Thymus (tissue), 11 donors: ENCODE data around the gene NTM. TPM values are rescaled to one million over a fixed set of nuclear protein-coding genes. Genes with fewer than 3 reads are reported as not detected.

Experiments
- DNase-seq, 9 donors: peaks; one replicate each; pipeline ENCODE4 v3.0.0-alpha.2; 2013; ENCODE audit warnings: low spot score in 9 of 9, low read depth in 6 of 9, missing footprints in 1 of 9
- H3K27ac ChIP-seq, 2 donors: one replicate each; pipeline ENCODE4 v1.5.1; 2013; ENCODE audit warnings: control low read depth in 1 of 2, low read depth in 1 of 2, low read length in 1 of 2, mild to moderate bottlenecking in 1 of 2, moderate library complexity in 1 of 2
- H3K27me3 ChIP-seq, 2 donors: one replicate each; pipeline ENCODE4 v1.5.1; 2013; ENCODE audit warnings: low read length in 1 of 2; ENCODE audit not compliant: control insufficient read depth in 2 of 2, insufficient read depth in 1 of 2
- H3K36me3 ChIP-seq, 2 donors: one replicate each; pipeline ENCODE4 v1.5.1; 2013; ENCODE audit warnings: low read length in 1 of 2, mild to moderate bottlenecking in 1 of 2, moderate library complexity in 1 of 2; ENCODE audit not compliant: control insufficient read depth in 2 of 2, insufficient read depth in 2 of 2
- H3K4me1 ChIP-seq, 2 donors: one replicate each; pipeline ENCODE4 v1.5.1; 2013; ENCODE audit warnings: low read length in 2 of 2; ENCODE audit not compliant: control insufficient read depth in 2 of 2, insufficient read depth in 2 of 2
- H3K4me3 ChIP-seq, 2 donors: one replicate each; pipeline ENCODE4 v1.5.1; 2013; ENCODE audit warnings: low read length in 2 of 2, control low read depth in 1 of 2, mild to moderate bottlenecking in 1 of 2
- H3K9me3 ChIP-seq, 2 donors: one replicate each; pipeline ENCODE4 v1.5.1; 2013; ENCODE audit warnings: low read length in 1 of 2, mild to moderate bottlenecking in 1 of 2; ENCODE audit not compliant: control insufficient read depth in 2 of 2, insufficient read depth in 1 of 2
- WGBS: extraction: QIAGEN DNeasy Blood & Tissue Kit; methylation state at CpG from one replicate; pipeline ENCODE4 v1.1.7; 2013; 5-methylcytosine and 5-hydroxymethylcytosine counted together
- polyA plus RNA-seq: library from polyadenylated mRNA; stranded (reverse); fragments of 200-250 nt; gene quantifications from one replicate; pipeline ENCODE4 v1.2.3, GENCODE V29; 2013
- total RNA-seq: library from RNA; stranded (reverse); fragments of 120-200 nt; gene quantifications from one replicate; pipeline ENCODE4 v1.2.4, GENCODE V29; 2013
- donor health status: healthy.

Gene NTM
- total and polyA plus RNA-seq, 2 donors: 0.18 to 0.47 TPM

DNA sequence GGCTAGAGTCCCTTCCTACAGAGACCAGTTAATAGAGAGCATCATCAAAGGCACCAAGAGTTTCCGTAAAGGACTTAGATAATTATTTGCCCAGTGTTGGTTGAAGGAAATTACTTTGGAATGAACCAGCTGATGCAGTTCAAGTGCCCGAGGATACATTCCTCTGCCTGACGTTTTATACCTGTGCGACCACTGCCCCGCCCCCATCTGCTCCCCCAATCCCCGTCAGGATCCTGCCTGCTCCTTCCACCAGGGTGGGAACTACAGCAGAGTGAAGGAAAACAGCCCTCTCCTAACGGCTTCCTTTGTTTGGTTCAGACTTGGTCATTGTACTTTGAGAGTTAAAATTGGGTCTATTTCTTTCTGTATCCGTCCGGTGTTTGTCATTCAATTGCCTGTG, 761.5 kb downstream of the NTM start:
- 52% methylated on average over 9 of the region's 9 CpGs for WGBS
- no peaks in the 10 kb centered on the region for H3K27me3 ChIP-seq
- no peaks in the 10 kb centered on the region for H3K9me3 ChIP-seq
- no peak for DNase-seq
- no peak overlapping the region for H3K4me3 ChIP-seq
- no peak overlapping the region for H3K27ac ChIP-seq
- H3K4me1 ChIP-seq: no peaks in the 10 kb centered on the region
- no peaks in the 10 kb centered on the region for H3K36me3 ChIP-seq

DNA sequence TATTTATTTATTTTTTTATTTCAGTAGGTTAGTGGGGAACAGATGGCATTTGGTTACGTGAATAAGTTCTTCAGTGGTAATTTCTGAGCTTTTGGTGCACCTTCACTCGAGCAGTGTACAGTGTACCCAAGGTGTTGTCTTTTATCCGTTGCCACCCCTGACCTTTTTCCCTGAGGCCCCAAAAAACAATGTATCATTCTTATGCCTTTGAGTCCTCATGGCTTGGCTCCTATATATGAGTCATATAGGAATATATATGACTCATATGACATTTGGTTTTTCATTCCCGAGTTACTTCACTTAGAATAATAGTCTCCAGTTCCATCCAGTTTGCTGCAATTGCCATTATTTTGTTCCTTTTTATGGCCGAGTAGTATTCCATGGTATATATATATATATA, 763.9 kb downstream of the NTM start:
- H3K4me3 ChIP-seq: no peak overlapping the region
- no peaks in the 10 kb centered on the region for H3K27me3 ChIP-seq
- DNase-seq: no peak
- no peaks in the 10 kb centered on the region for H3K4me1 ChIP-seq
- 91% methylated on average over 5 of the region's 5 CpGs for WGBS
- H3K27ac ChIP-seq: no peak overlapping the region
- H3K9me3 ChIP-seq: no peaks in the 10 kb centered on the region
- H3K36me3 ChIP-seq: no peaks in the 10 kb centered on the region

DNA sequence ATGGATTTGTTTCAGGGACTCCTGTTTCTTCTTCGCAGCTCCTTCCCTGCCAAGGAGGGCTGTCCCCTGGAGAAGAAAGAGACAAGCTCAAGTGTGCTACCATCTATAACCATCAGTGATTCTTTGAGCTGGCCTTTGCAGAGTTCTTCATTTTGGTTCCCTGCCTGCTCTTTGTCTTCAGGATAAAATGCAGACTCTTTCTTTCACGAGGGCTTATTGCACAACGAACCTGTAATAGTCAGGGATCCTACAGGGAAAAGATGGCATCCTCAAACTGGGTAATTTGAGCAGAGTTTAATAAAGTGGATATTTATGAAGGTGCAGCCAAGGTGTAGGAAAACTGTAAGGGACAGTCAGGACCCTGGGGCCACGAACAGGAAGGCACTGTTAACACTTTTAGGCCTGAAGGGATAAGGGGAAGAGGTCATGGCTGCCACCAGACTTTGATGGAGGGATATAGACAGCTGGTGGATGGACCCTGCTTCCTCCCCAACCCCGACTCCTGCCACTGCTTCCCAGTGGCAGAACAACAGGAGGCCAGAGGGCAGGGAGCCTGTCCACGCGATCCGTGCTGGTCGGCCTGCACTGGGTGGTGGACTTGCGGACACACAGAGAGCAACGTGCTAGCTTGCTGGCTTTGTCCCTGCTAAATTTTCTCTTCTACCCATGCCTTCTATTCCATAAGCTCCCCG, 767.0 kb downstream of the NTM start:
- DNase-seq: no peak
- 89% methylated on average over 12 of the region's 12 CpGs for WGBS
- no peak overlapping the region for H3K4me3 ChIP-seq

DNA sequence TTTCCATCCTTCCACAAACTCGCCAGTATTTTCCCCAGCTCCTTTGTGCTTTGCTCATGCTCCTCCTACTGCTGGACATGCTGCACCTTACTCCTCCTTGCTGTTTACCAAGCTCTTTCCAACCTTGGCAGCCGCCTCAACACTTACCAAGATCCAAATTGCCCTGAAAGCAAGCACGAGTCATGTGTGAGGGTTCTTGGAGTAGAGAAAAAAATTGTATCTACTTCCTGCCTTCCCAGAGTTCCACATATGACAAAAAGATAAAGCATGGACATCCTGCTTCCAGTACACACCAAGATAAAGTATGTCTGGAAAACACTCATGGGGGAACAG, 767.5 kb downstream of the NTM start:
- Histone ChIP-seq H3K36me3 (no peaks in the 10 kb centered on the region), H3K27ac (no peak overlapping the region), H3K27me3 (no peaks in the 10 kb centered on the region), H3K4me3 (no peak overlapping the region), H3K9me3 (no peaks in the 10 kb centered on the region), H3K4me1 (no peaks in the 10 kb centered on the region)
- 85% methylated on average over 3 of the region's 3 CpGs for WGBS
- DNase-seq: no peak

More for the DNA sequence above, 767.0 kb downstream of the NTM start:
- H3K9me3 ChIP-seq: no peaks in the 10 kb centered on the region
- no peaks in the 10 kb centered on the region for H3K27me3 ChIP-seq
- no peaks in the 10 kb centered on the region for H3K4me1 ChIP-seq
- H3K36me3 ChIP-seq: no peaks in the 10 kb centered on the region
- no peak overlapping the region for H3K27ac ChIP-seq

DNA sequence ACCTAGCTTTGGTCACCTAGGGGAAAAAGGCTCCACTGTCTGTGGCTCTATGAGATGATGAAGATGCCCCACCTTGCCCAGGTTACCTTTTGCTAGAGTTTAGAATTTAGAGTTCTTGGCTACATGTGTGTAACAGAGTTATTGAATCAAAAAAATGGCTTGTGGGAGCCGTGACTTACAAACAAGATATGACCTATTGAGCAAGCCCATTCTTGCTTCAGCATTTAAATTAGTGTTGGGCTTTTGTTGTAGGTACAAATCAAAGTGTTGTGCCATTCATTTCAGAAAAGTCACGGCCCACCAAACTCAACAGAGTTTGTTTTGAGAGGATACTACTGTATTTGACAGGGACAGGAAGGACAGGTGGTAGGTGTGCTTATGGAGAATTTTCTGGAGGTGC, 768.8 kb downstream of the NTM start:
- Histone ChIP-seq H3K4me1 (no peaks in the 10 kb centered on the region), H3K36me3 (no peaks in the 10 kb centered on the region), H3K4me3 (no peak overlapping the region), H3K9me3 (no peaks in the 10 kb centered on the region), H3K27me3 (no peaks in the 10 kb centered on the region), H3K27ac (no peak overlapping the region)
- 82% methylated on average over 2 of the region's 2 CpGs for WGBS
- no peak for DNase-seq

DNA sequence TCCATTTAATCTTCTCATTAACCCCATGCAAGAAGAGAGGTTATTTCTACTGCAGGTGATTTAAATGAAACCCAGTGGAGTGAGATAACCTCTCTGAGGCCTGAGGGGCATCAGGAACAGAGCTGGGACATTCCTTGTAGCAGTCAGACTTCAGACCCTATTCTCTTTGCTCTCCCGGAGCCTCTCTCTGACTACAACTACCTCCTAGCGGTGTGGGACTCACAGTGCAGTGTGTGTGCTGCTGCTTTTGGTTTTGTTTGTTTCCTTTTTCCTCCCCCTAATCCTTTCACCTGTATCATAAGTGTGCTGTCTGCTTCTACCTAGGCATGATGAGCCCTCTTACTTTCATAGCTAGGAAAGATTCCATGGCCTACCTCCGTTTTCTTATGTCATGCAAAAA, 769.6 kb downstream of the NTM start:
- H3K9me3 ChIP-seq: no peaks in the 10 kb centered on the region
- H3K36me3 ChIP-seq: no peaks in the 10 kb centered on the region
- no peaks in the 10 kb centered on the region for H3K4me1 ChIP-seq
- 87% methylated on average over 3 of the region's 3 CpGs for WGBS
- no peaks in the 10 kb centered on the region for H3K27me3 ChIP-seq
- H3K4me3 ChIP-seq: no peak overlapping the region
- no peak overlapping the region for H3K27ac ChIP-seq
- no peak for DNase-seq

DNA sequence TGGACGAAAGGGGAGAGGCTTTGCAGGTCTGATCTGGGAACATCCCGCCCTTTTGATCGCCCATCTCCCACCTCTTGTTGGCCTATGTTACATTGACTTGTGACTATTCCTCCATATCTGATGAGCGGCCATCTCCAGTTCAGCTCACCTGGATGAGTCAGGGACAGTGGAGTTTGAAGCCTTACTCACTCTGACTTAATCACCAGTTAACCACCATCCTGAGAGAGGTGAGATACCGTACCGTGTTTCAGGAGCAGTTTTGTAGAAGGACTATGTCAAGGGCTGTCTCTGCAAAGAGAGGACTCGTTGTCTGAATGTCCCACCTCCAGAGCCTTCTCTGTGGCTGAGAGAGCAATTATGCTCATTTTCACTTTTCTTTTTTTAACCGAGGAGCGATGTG, 771.7 kb downstream of the NTM start:
- H3K36me3 ChIP-seq: no peaks in the 10 kb centered on the region
- no peaks in the 10 kb centered on the region for H3K9me3 ChIP-seq
- WGBS: 94% methylated on average over 9 of the region's 9 CpGs
- no peaks in the 10 kb centered on the region for H3K27me3 ChIP-seq
- H3K27ac ChIP-seq: no peak overlapping the region
- H3K4me1 ChIP-seq: no peaks in the 10 kb centered on the region
- H3K4me3 ChIP-seq: no peak overlapping the region
- DNase-seq: no peak

DNA sequence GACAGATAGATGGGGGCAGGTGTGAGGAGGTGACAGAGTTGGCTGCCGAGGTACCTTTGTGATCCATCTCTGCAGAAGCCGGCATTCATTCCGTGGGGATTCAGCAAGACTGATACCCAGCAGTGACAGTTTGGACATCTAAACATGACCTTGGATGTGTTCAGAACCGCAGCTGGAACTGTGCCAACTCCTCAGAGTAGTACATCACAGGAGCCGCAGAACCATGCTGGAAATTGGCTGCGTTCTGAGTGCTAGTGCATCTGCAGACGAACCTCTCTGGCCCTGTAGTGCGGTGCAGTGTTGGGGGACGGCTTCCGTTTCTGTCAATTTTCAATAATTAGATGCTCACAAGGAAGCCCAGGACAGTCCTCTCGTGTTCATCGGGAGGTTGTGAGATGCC, 772.1 kb downstream of the NTM start:
- H3K36me3 ChIP-seq: no peaks in the 10 kb centered on the region
- no peak overlapping the region for H3K4me3 ChIP-seq
- WGBS: 90% methylated on average over 12 of the region's 12 CpGs
- H3K27ac ChIP-seq: no peak overlapping the region
- H3K9me3 ChIP-seq: no peaks in the 10 kb centered on the region
- no peak for DNase-seq
- H3K27me3 ChIP-seq: no peaks in the 10 kb centered on the region
- H3K4me1 ChIP-seq: no peaks in the 10 kb centered on the region

DNA sequence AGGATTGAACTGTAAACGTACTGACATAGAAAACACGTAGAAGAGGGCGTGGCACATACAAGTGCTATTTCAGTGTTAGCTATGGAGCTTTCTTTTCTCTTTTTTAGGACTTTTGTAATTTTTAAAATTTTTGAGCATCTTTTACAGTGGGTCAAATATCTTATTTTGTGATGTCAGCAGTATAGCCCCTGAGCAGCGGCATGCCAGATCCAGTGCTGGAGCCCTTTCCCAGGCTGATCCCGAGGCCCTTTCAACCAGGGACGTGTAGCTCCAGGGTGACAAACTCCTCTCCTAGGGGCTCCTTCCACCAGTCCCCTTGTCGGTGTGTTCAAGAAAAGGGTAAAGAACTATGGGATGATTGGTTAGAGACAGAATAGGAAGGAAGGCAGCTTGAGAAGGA, 777.0 kb downstream of the NTM start:
- H3K9me3 ChIP-seq: no peaks in the 10 kb centered on the region
- no peak for DNase-seq
- no peaks in the 10 kb centered on the region for H3K36me3 ChIP-seq
- H3K27me3 ChIP-seq: no peaks in the 10 kb centered on the region
- no peak overlapping the region for H3K4me3 ChIP-seq
- 92% methylated on average over 7 of the region's 7 CpGs for WGBS
- H3K27ac ChIP-seq: no peak overlapping the region
- H3K4me1 ChIP-seq: no peaks in the 10 kb centered on the region

DNA sequence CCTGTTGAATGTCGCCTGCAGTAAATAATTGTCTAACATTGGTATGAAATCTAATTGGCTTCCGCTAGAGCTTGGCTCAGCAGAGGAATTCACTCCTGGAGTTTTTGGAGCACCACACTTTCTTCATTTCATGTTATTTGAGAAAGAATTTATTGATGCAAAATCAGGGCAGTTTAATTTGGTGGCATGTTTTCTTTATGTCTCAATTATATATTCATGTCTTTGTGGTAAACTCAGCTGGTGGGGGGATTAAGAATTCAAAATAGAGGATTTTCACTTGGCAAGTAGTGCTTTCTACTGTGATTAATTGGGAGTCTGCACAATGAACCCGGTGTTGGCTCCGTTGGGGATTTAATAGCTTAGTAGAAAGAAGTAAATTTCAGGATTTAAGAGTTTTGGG, 784.4 kb downstream of the NTM start:
- DNase-seq: no peak
- Histone ChIP-seq H3K27me3 (no peaks in the 10 kb centered on the region), H3K4me1 (no peaks in the 10 kb centered on the region), H3K27ac (no peak overlapping the region), H3K9me3 (no peaks in the 10 kb centered on the region), H3K36me3 (no peaks in the 10 kb centered on the region), H3K4me3 (no peak overlapping the region)
- WGBS: 95% methylated on average over 4 of the region's 4 CpGs
